HG03457 (cell line): ENCODE measurements around the gene RALGPS1.
"Not testable (repeated sequence)": the region's sequence is repeated elsewhere in the genome, so short reads cannot be mapped to it uniquely, and the experiment has no call there.

Source experiments
- ATAC-seq: cut with Tn5 transposase; IDR thresholded peaks from one replicate; pipeline ENCODE4 v1.9.1; 2021; ENCODE audit warnings: moderate number of reproducible peaks; ENCODE audit not compliant: unreplicated experiment

Gene RALGPS1

DNA sequence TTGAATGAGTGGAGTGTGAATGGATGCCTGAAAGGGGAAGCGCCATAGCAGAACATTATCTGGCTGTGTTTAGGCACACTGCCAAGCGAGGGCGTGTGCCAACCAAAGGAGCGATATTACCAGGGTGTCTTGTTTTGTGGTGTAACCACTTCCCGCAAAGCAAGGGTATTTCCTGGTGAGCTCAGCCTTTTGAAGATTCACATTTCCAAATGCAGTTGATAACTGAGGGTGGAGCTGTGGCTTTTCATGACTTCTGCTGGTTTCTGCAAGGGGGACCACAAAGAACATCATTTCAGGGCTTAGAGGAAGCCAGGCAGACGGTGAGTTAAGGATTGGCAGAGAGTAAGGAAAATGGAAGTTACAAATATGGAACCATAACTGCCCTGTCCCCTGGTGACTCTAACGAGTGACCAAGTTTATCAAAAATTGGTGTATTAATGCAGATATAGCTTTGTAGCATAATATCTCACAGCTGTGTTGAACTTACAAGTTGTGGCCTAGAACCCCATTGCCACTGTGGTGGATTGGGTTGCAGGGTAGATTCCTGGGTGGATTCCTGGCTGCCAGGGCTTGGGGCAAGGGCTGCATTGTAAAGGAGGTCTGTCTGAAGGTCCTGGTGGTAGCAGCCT, 71.4 kb downstream of the RALGPS1 start:
- ATAC-seq, result peak; percentile 53

DNA sequence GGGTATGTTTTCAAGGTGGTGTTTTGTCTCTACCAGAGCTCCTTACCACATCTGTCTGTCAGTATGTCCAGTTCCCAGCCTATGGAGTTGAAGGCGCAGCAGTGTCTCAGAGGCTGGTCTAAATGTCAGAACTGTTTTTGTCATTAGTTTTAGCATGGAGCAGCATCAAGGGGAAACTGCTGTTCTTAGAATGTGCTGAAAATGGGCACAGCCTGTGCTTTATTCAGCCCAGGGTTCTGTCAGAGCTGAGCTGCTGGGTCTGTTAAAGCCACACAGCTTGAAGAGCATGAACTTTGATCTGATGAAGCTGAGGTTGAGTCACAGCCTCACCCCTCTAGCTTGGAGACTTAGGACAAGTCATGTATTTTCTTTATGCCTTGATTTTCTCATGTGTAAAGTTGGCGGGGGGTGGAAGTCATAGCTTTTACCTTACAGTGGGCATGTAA, 71.9 kb downstream of the RALGPS1 start:
- no peak for ATAC-seq

DNA sequence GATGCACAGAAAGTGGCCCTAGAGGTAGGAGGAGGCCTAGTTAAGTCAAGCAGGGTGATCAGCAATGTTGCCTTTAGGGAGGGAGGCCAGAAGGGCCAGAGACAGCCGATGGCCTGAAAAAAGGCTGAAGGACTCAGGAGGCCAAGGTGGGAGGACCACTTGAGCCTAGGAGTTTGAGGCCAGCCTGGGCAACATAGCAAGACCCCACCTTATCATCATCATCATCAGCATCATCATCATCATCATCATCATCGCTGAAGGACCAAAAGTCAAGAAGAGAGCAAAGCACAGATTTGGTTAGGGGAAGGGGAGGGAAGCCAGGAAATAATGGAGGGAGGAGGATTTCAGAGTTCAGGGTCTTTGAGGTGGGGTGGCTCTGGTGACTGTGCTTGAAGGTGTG, 74.3 kb downstream of the RALGPS1 start:
- ATAC-seq, result no peak

DNA sequence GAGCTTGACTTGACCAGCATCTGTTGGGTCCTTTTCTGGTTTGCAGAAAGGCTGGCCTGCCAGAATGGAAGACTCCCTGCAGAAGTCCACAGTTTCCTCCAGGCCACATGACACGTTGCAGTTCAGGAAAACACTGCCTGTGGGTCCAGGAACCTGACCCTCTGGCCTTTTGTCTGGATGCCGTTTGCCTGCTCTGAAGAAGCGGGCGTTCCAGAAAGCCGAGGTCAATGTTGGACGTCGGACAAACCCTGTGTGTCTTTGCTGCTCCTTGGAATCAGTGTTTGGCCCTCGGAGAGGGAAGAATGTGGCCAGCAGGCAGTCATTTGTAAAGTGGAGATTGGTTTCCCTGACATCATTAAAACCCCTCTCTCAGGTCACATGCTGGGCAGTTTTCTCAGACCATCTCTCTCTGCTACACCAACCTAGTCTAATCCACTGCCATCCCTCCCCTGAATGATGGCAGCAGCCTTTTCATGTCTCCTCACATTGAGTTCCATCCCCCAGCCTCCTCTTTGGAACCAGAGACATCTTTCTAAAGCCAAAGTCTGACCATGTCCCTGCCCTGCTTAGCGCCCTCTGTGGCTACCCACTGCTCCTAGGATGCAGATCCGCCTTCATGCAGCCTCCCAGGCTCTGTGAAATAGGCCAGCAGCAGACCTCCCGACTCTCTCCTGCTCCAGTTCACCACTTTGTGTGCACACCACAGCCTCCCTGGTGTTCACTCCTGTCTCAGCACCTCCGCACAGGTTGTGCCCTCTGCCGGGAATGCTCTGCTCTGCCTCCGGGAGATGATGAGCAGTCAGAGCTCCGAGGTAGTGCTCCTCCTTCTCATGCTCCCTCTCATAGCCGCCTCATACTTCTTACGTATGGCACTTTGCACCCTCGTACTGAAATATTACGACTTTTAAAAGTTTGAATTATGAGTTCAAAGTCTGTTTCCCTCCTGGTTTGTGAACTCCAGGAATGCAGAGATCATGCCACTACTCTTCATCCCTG, 75.6 kb downstream of the RALGPS1 start:
- ATAC-seq, result no peak

DNA sequence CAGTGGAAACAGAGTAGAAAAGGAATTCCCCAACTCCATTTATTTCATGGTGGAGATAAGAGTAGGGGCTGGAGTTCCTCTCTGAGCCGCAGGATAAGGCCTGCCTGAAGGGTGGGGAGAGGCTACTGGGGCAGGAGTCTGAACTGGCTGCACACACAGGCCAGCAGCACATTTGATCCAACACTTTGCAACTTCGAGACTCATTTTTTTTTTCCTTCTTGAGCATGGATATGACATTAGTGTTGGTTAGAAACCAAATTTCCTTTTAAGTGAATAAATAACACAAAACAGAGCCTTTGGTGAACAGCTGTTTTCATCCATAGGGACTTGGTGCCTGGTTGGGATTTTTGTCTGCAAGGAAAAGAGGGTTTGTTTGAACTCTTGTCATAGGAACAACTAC, 76.6 kb downstream of the RALGPS1 start:
- ATAC-seq, result no peak

DNA sequence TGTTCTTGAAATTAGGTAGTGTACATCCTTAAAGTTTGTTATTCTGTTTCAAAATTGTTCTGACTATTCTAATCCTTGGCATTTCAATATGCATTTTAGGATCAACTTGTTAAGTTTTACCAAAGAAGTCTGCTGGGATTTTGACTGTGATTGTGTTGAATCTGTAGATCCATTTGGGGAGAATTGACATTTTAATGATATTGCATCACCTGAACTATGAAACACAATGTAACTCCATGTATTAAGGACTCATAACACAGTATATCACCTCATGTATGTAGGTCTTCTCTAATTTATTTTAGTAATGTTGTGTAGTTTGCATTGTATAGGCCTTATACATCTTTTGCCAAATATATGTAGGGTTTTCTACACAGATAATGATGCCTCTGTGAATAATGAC, 77.8 kb downstream of the RALGPS1 start:
- ATAC-seq, result no peak

DNA sequence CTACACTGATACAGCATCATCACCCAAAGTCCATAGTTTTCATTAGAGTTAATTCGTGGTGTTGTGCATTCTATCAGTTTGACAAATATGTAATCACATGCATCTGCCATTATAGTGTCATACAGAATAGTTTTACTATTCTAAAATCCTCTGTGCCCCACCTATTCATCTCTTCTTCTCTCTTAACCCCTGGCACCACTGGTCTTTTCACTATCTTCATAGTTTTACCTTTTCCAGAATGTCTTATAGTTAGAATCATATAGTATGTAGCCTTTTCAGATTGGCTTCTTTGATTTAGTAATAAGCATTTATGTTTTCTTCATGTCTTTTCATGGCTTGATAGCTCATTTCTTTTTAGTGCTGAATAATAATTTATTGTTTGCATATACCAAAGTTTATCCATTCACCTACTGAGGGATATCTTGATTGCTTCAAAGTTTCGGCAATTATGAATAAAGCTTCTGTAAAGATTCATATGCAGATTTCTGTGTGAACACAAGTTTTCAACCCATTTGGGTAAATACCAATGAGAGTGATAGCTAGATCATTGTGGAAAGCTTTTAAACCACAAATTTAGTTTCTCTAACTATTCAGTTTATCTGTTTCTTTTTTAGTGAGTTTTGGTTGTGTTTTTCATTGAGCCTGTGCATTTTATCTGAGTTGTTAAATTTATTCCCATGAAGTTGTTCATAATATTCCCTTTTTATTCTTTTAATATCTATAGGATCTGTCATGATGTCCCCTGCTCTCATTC, 84.9 kb downstream of the RALGPS1 start:
- ATAC-seq, result no peak

DNA sequence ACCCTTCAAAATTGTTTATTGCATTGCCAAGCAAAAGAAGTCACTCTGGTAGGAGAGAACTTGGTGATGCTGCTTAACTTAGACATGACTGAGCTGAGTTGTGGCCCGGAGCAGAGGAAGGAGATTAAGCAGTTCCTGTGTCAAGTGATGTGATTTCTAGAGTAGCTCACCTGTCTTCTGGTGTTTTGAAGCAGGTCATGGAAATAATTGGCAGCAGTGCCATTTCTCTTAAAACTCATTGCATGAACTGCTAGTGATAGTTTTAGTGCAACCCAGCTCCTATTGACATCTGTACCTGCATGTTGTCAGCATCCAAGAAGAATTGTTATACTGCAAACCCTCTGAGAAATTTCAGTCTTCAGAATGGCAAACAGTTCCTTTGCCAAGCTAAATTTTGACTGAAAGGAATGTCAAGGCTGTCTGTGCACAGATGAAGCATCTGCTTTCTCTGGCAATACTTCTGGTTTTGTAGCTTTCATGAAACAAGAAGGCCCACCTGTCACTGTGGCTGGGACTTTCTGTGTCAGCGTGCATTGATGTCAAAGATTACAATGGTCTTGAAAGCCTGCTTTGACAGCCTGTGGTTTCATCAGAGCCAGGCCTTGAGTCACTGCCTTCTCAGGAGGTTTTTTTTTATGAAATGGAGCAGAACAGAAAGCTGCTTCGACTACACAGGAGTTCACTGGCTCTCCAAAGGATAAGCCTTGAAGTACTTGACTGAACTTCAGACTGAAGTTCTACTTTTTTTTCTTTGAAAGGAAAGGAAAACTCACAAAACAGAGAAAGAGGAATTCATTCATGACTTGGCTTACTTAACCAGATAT, 90.6 kb downstream of the RALGPS1 start:
- peak; percentile 72 for ATAC-seq

DNA sequence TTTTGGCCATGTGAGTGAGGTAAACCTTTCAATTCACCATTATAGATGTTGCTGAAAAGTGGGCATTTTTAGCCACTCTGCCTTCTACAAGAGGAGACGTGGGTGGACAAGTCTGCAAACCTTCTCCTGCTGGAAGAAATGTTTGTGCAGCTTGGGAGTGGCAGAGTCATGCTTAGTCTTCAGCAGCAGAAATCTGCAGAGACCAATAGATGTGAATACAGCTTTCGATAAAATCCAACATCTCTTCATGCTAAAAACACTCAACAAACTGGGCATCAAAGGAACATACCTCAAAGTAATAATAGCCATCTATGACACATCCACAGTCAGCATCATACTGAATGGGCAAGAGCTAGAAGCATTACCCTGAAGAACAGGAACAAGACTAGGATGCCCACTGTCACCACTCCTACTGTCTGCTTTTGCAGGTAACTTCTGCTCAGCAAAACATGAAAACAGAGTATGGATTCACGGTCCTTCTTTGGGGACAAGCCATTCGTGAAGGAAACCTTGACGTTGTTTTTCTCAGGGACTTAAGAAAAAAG, 91.3 kb downstream of the RALGPS1 start:
- peak; percentile 28 for ATAC-seq

DNA sequence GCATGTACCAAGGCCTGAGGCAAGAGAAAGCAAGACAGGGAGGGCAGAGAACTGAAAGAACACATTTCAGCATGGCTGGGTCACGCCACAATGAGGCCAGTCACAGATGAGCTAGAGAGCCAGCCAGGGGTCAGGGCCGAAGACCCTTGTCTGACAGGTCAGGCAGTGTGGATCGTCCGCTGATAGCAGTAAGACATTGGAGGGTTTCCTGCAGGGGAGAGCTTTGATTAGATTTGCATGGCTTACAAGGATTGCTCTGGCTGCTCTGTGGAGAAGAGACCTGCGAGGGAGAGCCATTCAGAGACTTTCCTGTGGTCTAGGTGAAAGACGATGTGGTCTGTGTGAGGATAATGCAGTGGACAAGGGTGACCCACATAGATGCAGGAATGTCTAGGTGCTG, 93.1 kb downstream of the RALGPS1 start:
- ATAC-seq, result no peak

DNA sequence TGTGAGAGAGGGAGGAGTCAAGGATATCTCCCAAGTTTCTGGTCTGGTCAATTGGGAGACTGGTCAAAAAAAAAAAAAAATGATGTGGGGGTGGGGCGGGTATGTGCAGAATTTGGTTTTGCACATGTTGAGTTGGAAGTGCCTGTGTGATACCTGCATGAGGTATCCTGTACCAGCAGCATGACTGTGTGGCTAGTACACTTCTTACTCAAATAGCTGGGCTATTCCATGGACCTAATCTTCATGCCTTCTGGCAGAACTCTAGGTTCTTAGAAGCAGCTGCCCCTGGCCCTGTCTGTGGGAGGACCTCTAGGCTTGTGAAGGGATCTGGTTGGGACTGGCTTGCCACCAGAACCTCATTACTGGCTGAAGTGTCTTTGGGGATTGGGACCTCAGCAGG, 93.5 kb downstream of the RALGPS1 start:
- ATAC-seq, result no peak

DNA sequence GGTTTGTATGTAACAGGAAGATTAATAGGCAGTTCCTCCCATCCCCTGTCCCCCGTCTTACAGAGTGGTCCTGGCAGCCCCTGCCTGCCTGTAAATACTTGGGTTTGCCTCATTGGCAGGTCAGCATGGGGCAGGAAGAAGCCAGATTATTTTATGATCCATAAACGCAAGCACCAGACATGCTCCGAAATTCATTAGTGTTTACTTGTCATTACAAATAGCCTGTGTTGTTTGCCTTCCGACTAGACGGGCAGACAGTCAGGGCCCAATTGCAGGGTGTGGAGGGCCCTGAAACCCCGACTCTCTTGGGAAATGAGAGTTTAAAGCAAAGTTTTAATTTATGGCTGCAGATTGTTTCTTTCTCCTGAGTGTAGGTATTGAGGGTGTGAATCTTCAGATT, 97.2 kb downstream of the RALGPS1 start:
- no peak for ATAC-seq

DNA sequence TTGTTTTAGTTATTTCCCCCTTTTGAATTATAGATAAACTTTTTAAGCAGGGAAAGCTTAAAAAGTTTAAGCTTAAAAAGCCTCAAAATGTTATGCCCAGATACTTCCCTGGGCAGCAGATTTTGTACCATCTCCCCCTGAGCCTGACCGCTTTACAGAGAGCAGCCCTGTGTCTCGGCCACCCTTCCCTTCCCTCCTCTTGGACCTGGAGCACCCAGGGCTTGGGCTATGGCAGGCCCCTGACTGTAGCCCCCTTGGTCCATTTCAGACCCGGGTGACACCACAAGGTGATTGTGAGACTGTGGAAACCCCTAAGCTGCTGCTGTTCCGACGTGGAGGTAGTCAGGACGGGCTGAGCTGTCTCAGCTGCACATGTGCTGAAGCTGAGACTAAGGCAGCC, 97.7 kb downstream of the RALGPS1 start:
- no peak for ATAC-seq

DNA sequence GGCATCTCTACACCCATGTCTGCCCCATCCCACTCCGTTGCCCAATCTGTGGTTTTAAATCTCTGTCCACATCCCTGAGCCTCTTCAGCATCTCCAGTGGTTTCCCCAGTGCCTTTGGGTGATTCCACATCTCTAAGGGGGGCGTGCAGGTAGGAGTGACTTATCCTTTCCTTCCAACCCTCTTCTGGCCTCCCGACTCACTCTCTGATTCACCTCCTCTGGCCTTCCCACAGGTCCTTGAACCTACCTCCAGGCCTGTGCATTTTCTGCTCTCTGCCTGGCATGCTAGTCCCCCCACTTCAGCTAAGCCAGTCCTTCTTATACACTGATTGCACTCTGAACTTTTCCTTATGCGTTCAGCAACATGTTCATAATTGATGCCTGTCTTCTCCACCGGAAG, 99.0 kb downstream of the RALGPS1 start:
- ATAC-seq, result no peak

DNA sequence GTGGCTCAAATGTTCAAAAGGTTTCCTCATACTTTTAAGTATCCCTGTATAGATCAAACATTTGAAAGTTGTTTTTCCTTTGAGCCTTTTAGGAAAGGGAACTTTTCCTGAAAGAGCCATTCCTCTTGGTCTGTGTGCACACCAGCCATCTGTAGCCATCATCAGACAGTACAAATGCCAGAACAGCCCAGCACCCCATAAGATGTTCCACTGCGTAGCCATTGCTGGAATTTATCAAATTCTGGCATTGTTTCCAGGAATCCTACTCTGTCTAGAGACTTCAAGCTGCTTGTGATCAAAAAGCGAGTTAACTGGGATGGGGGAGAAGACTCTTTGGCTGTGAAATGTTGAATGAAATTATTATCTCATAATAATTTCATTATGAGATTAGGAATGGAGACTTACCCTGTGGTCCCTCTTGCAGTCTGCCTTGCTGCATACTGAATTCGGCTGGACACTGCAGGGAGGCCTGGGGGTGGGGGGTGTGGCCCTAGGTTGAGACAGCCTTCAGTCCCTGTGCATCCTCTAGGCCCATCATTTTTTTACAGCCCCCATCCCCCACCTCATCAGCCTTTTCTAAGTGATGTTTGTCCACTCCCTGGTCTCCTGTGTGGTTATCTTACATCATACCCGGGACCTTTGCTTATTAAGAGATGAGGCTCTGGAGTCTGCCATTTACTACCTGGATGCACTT, 99.8 kb downstream of the RALGPS1 start:
- no peak for ATAC-seq

DNA sequence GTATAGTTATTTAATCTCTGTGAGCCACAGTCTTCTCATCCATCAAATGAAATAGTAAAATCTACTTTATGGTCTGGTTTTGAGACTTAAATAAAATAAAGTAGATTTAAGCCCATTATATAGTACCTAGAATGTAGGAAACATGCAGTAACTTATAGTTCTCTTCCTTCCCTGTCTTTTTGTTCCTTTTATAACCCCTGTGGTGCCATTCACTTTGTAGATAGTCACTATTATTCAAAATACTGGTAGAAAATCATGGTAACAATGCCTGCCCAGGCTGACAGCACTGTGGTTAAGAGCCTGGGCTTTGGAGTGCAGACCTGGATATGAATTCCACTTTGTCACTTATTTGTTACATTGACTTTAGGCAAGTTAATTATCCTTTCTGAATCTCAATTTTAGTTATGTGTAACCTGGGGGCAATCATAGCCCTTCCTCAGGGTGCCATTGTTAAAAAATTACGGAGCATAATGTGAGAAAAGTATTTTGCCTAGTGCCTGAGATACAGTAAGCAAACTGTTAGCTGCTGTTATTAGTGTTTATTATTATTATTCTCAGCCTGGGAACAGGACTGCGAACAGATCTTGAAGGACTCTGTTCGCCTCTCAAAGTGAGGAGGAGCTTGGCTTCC, 100.4 kb downstream of the RALGPS1 start:
- ATAC-seq, result no peak

DNA sequence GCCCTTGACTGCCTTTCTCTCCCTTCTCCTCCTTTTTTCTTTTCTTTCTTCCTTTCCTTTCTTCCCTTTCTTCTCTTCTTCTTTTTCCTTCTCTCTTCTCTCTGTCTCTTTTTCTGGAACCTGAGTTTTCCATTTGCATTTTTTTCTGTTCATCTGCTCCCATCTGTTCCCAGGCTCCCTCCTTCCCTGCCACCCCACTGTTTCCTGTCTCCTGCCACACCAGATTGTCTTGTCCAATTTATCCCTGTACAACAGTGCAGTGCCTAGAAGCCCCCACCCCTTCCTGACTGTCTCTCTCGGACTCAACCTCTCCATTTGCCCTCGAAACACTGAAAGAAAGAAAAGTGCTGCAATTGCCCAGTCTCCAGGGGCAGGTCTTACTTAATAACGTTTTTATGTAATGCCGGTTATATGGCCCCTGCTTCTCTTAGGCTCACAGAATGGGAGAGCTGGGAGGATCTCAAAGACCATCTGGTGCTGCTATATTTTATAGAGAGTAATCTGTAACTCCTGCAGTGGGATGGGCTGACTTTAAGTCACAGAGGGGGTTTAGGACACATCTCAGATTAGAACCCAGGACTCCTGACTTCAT, 101.4 kb downstream of the RALGPS1 start:
- ATAC-seq, result no peak

DNA sequence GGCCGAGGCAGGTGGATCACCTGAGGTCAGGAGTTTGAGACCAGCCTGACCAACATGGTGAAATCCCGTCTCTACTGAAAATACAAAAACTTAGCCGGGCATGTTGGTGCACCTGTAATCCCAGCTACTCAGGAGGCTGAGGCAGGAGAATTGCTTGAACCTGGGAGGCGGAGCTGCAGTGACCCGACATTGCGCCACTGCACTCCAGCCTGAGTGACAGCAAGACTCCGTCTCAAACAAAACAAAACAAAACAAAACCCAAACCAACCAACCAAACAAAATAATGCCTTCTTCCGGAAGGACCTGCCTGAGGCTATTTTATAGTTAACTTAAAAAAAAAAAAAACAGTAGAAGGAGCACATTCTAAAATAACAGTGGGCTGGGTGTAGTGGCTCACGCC, 103.4 kb downstream of the RALGPS1 start:
- ATAC-seq, result not testable (repeated sequence)

DNA sequence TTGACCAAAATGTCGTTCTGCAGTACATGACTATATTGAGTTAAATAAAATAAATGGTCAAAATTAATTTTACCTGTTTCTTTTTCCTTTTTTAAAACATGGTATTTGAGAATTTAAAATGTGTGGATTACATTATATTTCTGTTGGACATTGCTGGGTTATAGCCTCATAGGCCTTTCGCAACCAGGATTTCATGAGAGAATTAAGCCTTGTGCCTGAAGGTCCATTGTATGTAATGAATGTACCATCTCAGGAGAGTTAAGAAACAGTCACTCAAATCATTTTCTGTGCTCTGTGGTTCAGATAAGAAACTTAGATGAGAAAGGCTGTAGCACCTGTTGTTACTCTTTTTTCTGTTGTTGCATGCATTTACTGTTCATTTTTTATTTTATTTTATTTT, 104.4 kb downstream of the RALGPS1 start:
- ATAC-seq, result no peak
